BLaER1 treated with 17β-estradiol and CSF1 and Interleukin-3, amounts not matched to agents 10 nM and 100 nM (cell line): ENCODE results near the gene MRPS18C.
A peak's percentile ranks its signal among the peaks of the same experiment; 100 is the strongest.
"Not testable (repeated sequence)": the region's sequence is repeated elsewhere in the genome, so short reads cannot be mapped to it uniquely, and the experiment has no call there.

ENCODE experiments used
- H3K27ac ChIP-seq, 11 experiments: shearing (Covaris generic); formaldehyde crosslinking; 2 replicates each; pipeline ENCODE4 v1.8.1; 2022
- H3K27me3 ChIP-seq, 11 experiments: shearing (Covaris generic); formaldehyde crosslinking; 2 replicates each; pipeline ENCODE4 v1.8.1; 2022
- H3K36me3 ChIP-seq, 11 experiments: shearing (Covaris generic); formaldehyde crosslinking; 2 replicates each; pipeline ENCODE4 v1.8.1; 2022
- H3K4me1 ChIP-seq, 10 experiments: shearing (Covaris generic); formaldehyde crosslinking; 2 replicates each; pipeline ENCODE4 v1.8.1; 2022
- H3K4me2 ChIP-seq, 11 experiments: shearing (Covaris generic); formaldehyde crosslinking; 2 replicates each; pipeline ENCODE4 v1.8.1; 2022
- H3K4me3 ChIP-seq, 10 experiments: shearing (Covaris generic); formaldehyde crosslinking; 2 replicates each; pipeline ENCODE4 v1.8.1; 2022
- H3K9ac ChIP-seq, 11 experiments: shearing (Covaris generic); formaldehyde crosslinking; 2 replicates each; pipeline ENCODE4 v1.8.1; 2022
- H3K9me3 ChIP-seq, 11 experiments: shearing (Covaris generic); formaldehyde crosslinking; replicated peaks in 1 of 11; 2 replicates each; pipeline ENCODE4 v1.8.1; 2022
- H4K20me1 ChIP-seq, 11 experiments: shearing (Covaris generic); formaldehyde crosslinking; 2 replicates each; pipeline ENCODE4 v1.8.1; 2022
- Cebpa-rat ChIP-seq, 11 experiments: shearing (Covaris generic); IDR thresholded peaks; 2 replicates each; pipeline ENCODE4 v1.8.1; 2022

The MRPS18C gene

DNA sequence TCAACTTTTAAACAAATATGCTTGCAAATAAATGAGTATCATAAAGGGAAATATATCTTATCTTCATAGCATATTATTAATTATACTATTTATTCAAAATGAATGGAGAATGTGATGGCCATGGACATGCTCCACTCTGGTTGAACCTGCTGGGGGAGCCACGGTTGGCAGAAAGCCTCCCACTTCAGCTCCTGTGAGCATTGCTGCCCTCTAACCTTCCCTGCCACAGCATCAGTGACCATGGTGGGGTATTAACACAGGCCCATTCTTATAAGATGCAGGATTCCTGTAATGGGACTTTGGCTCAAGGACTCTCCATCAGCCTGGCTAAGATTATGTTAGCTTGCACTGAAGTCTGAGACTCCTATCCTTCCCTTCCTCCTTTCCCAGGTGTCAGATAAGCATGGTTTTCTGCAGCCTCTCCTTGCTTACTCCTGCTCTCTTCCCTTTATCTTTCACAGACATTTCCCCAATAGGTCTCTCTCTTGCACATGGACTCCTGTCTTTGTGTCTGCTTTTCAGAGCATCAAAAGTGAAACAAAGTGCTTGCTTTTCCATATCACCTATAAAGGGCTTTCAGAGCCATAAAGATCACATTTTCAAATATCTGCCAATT is 34.0 kb downstream of the MRPS18C start:
- Histone ChIP-seq H3K4me2 (no peak overlapping the region), H3K9me3 (no peaks in the 10 kb centered on the region), H3K9ac (no peak overlapping the region)

DNA sequence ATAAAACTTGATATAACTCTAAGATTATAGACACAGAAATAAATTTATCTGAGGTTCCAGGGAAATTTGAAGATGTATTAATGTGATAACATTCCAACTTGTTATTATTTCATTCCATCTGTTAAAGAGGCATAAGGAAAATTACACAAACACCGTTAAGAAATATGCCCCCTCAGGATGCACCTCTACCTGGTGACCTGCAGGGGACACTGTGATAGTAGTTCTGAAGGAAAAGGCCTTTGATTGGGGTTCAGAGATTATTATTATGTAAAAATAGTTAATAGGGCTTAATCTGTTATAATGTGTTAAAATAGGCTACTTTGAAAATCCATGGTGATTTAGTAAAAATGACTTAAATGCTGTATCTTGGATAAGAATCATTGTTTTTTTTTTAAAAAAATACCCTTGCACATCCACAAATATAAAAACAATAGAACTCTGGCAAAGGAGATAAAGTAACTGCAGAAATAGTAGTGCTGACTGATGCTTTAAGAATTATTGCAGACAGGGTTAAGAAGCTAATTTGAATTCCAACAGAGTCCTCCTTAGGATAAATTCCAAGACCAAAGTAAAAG is 35.1 kb downstream of the MRPS18C start:
- H3K27ac ChIP-seq: no peak overlapping the region
- no peaks in the 10 kb centered on the region for H3K9me3 ChIP-seq
- H3K4me2 ChIP-seq: no peak overlapping the region
- TF ChIP-seq Cebpa-rat (IDR thresholded peaks at IDR 0.05): no peak
- H3K4me1 ChIP-seq: peaks cover 0 to 2% (median 1%) of the 10 kb centered on the region in 10 experiments; a peak in 5 of 20 replicates
- H4K20me1 ChIP-seq: no peaks in the 10 kb centered on the region
- H3K27me3 ChIP-seq: no peaks in the 10 kb centered on the region
- no peaks in the 10 kb centered on the region for H3K36me3 ChIP-seq
- no peak overlapping the region for H3K9ac ChIP-seq
- no peak overlapping the region for H3K4me3 ChIP-seq

More for the DNA sequence above, 34.0 kb downstream of the MRPS18C start:
- TF ChIP-seq Cebpa-rat (IDR thresholded peaks at IDR 0.05): no peak
- Histone ChIP-seq H3K36me3 (no peaks in the 10 kb centered on the region), H4K20me1 (no peaks in the 10 kb centered on the region), H3K27ac (no peak overlapping the region), H3K4me1 (peaks cover 6 to 10% (median 8%) of the 10 kb centered on the region in 10 experiments; a peak in 17 of 20 replicates), H3K27me3 (no peaks in the 10 kb centered on the region), H3K4me3 (no peak overlapping the region)

DNA sequence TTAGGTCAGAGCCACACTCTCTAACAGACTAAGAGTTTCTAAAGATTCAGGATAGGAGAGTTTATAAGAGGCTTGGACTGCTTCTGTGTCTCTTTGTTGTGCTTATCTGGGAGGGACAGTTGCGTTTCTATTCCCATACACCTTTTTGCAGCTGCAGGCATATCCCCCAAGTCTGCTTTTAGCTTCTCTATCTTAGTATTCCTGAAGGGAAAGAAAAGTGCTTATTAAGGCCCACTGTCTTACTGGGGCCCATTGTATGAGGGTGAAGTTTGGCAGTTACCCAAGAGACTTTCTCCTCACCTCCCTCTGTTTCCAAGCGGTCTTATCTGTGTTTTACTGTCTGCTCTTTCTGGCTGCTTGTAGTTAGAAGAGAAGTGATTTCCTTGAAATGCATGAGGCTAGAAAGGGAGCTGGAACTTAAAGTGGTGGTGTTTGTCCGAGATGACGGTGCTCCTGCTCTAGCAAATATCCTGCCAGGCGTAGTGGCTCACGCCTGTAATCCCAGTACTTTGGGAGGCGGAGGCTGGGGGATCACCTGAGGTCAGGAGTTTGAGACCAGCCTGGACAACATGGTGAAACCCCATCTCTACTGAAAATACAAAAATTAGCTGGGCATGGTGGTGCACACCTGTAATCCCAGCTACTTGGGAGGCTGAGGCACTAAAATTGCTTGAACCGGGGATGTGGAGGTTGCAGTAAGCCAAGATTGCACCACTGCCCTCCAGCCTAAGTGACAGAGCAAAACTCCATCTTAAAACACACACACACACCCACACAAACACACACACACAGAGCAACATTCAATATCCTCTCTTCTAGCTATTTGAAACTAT is 40.4 kb downstream of the MRPS18C start:
- H4K20me1 ChIP-seq, H3K9me3 ChIP-seq, H3K27ac ChIP-seq, H3K27me3 ChIP-seq, H3K9ac ChIP-seq, H3K36me3 ChIP-seq, H3K4me1 ChIP-seq, H3K4me3 ChIP-seq, H3K4me2 ChIP-seq: not testable (repeated sequence)

DNA sequence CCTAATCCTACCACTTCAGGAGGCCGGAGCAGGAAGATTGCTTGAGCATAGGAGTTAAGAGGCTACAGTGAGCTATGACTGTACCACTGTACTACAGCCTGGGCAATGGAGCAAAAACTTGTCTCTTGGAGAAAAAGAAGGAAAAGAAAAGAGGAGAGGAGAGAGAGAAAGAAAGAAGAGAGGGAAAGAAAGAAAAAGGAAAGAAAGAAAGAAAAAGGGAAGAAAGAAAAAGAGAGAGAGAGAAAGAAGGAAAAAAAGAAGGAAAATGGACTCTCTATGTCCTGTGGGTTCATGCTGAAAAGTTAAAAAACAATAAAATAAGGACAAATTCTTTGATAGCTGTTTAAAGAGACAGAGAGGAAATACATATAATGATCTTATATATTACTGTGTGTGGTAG is 42.3 kb downstream of the MRPS18C start:
- no peaks in the 10 kb centered on the region for H3K4me1 ChIP-seq
- no peak overlapping the region for H3K27ac ChIP-seq
- no peaks in the 10 kb centered on the region for H3K9me3 ChIP-seq
- H3K36me3 ChIP-seq: no peaks in the 10 kb centered on the region
- H4K20me1 ChIP-seq: no peaks in the 10 kb centered on the region
- no peak overlapping the region for H3K9ac ChIP-seq
- H3K27me3 ChIP-seq: no peaks in the 10 kb centered on the region
- H3K4me2 ChIP-seq: no peak overlapping the region
- H3K4me3 ChIP-seq: no peak overlapping the region
- no peak for TF ChIP-seq Cebpa-rat (IDR thresholded peaks at IDR 0.05)

DNA sequence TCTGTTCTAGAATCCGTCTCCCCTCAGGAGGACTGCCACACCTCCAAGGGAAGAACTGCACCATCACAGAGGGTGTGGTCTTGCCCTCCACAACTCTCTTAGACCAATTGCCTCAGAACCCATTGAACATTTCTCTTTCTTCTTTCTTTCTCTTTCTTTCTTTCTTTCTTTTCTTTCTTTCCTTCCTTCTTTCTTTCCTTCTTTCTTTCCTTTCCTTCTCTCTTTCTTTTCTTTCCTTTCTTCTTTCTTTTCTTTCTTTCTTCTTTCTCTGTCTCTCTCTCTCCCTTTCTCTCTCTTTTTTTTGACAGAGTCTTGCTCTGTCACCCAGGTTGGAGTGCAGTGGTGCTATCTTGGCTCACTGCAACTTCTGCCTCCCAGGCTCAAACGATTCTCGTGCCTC is 45.8 kb downstream of the MRPS18C start:
- not testable (repeated sequence) for H3K9ac ChIP-seq, H3K27me3 ChIP-seq, H3K27ac ChIP-seq, H3K4me2 ChIP-seq, H3K4me3 ChIP-seq, H4K20me1 ChIP-seq, H3K9me3 ChIP-seq, H3K36me3 ChIP-seq
- H3K4me1 ChIP-seq: peaks cover 0 to 11% (median 5%) of the 10 kb centered on the region in 10 experiments; a peak in 8 of 20 replicates

DNA sequence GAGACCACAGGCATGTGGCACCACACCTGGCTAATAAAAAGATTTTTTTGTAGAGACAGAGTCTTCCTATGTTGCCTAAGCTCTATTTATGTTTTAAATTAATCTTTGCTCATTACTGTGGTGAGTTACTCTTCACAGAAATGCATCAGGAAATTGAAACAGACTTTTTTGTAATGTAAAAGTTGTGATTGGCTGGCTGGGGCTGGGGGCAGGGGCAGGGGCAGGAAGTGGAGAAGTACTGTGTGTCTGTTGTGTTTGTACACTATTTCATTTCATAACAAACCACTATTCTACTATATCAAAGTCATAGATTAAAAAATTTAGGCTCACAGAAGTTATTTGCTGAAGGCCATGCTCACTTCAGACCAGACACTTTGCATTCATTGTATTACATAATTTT is 48.1 kb downstream of the MRPS18C start:
- Histone ChIP-seq H3K9ac (no peak overlapping the region), H3K27me3 (no peaks in the 10 kb centered on the region), H3K4me2 (0 out of 22 replicates have a peak overlapping the region, but pooled peaks of 1 of the 11 experiments have one; percentile 6), H4K20me1 (no peaks in the 10 kb centered on the region), H3K9me3 (peaks cover 0 to 10% (median 0%) of the 10 kb centered on the region in 11 experiments; a peak in 2 of 22 replicates), H3K27ac (no peak overlapping the region), H3K36me3 (no peaks in the 10 kb centered on the region), H3K4me1 (peaks cover 0 to 11% (median 5%) of the 10 kb centered on the region in 10 experiments; a peak in 8 of 20 replicates), H3K4me3 (no peak overlapping the region)
- no peak for TF ChIP-seq Cebpa-rat (IDR thresholded peaks at IDR 0.05)

DNA sequence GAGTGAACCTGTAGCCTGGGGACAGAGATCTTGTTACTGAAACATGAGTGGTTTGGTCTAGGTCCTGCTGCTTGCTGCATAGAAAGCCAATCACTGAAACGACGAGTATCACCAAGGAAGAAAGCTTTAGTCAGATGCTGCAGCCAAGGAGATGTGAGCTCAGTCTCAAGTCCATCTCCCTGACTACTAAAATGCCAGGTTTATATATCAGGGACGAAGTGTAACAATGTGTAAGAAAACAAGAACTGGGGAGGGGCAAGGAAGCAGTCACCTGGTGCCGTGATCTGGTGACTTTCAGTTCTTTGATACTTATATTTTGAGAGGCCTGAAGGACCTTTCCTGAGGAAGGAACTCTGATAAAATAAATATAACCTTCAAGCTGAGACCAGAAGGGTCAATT is 48.6 kb downstream of the MRPS18C start:
- TF ChIP-seq Cebpa-rat (IDR thresholded peaks at IDR 0.05): no peak
- peak overlapping the region in 3 of 11 experiments; percentile 3 to 8 (median 6); a peak in 1 of 22 replicates for H3K4me2 ChIP-seq
- H3K27me3 ChIP-seq: no peaks in the 10 kb centered on the region
- no peak overlapping the region for H3K27ac ChIP-seq
- no peaks in the 10 kb centered on the region for H3K36me3 ChIP-seq
- peaks cover 0 to 16% (median 0%) of the 10 kb centered on the region in 11 experiments; a peak in 2 of 22 replicates for H3K9me3 ChIP-seq
- peaks cover 0 to 11% (median 5%) of the 10 kb centered on the region in 10 experiments; a peak in 8 of 20 replicates for H3K4me1 ChIP-seq
- H3K4me3 ChIP-seq: no peak overlapping the region
- no peaks in the 10 kb centered on the region for H4K20me1 ChIP-seq
- H3K9ac ChIP-seq: no peak overlapping the region

DNA sequence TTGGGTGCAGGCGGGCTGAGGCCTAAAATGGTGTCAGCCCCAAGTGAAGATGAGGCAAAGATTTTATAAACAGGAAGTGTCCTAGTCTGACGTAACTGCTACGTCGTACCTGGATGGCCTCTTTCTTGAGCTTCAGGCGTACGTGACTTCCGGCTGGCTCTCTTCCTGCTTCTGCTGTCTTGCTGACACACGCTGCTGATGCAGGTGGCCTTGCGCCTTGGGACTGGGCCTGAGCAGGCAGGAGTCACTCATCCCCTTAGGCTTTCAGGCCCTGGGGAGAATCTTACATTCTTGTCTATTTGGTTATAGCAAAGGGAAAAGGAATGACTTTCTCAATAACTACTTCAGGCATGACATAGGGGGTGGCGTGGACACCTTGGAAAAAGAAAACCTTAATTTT is 49.1 kb downstream of the MRPS18C start:
- Histone ChIP-seq H3K27ac (no peak overlapping the region), H3K4me3 (no peak overlapping the region), H3K9ac (no peak overlapping the region), H3K27me3 (no peaks in the 10 kb centered on the region), H3K9me3 (peaks cover 0 to 21% (median 0%) of the 10 kb centered on the region in 11 experiments; a peak in 3 of 22 replicates), H3K4me2 (peak overlapping the region in 3 of 11 experiments; percentile 6 to 30 (median 8); a peak in 2 of 22 replicates), H3K4me1 (peaks cover 0 to 11% (median 5%) of the 10 kb centered on the region in 10 experiments; a peak in 8 of 20 replicates), H3K36me3 (no peaks in the 10 kb centered on the region), H4K20me1 (no peaks in the 10 kb centered on the region)
- no peak for TF ChIP-seq Cebpa-rat (IDR thresholded peaks at IDR 0.05)

DNA sequence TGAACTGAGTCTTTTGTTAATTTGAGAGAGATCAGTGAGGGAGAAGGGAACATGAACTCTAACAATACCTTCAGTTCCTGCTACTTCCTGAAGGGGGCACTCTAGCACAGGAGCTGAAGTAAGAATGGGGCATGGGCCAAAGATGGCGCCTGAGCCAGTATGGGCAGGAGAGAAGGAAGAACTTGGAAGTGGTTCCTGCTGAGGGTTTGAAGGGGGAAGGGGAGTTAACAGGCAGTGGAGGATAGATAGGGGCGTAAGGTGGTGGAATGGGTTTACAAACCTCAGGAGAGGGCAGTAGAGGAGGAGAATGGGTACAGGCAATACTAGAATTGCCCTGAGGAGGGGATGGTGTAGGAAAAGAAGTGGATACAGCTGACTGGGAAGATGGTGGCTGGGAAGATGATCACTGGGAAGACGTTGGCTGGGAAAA is 53.3 kb downstream of the MRPS18C start:
- not testable (repeated sequence) for H3K4me1 ChIP-seq, H3K9ac ChIP-seq, H3K36me3 ChIP-seq, H3K27me3 ChIP-seq, H3K27ac ChIP-seq, H4K20me1 ChIP-seq, H3K4me3 ChIP-seq, H3K4me2 ChIP-seq
- peaks cover 0 to 22% (median 0%) of the 10 kb centered on the region in 11 experiments; a peak in 3 of 22 replicates for H3K9me3 ChIP-seq
